ENCODE results near the gene PFKM. TPM values are rescaled to one million over a fixed set of nuclear protein-coding genes. Genes with fewer than 3 reads are reported as not detected.
A peak's percentile ranks its signal among the peaks of the same experiment; 100 is the strongest.

PFKM gene
- total RNA-seq, 1 experiment from 2014 or later = 92.4 TPM

DNA sequence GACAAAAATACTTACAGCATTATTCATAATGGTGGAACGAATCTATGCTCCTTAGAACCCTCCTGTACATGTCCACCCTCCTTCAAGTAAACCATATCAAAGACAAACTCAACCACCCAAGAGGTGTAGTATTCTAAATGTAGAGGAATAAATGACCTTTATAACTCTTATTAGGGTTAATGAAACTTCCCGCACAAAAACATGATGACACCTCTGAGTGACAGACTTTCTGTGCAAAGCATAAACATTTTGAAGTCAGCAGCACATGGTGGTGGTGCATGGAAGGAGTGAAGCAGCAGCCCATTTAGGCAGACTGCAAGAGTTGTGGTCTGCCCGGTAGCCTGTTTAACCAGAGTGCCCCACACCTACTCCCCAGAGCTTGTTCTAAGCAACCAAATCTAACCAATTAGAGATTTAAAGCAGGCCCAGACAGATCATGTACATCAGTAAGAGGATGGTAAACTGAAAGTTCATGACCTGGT lies 38.8 kb downstream of the PFKM start:
- Mint-ChIP-seq H3K4me3 (peak overlapping the region; percentile 93 to 94), H3K27ac (peak overlapping the region; percentile 18 to 75 (median 68); a peak in 3 of 7 replicates), H3K27me3 (ENCODE audit: low read depth) (peaks cover 10% of the 10 kb centered on the region), H3K36me3 (ENCODE audit: insufficient read depth in 1 of 3, low read depth in 3 of 3) (no peaks in the 10 kb centered on the region), H3K4me1 (peaks cover 10 to 15% of the 10 kb centered on the region in 2 experiments), H3K9me3 (no peaks in the 10 kb centered on the region)
- Histone ChIP-seq H3K27ac (ENCODE audit: insufficient read length, low read depth, low read length) (no peak overlapping the region), H2BK12ac (ENCODE audit: insufficient read length, low read depth, low read length) (no peak overlapping the region), H3K23me2 (ENCODE audit: insufficient read length, low read depth, low read length, poor library complexity, severe bottlenecking) (no peaks in the 10 kb centered on the region), H2AFZ (ENCODE audit: low read length) (no peak overlapping the region), H4K20me1 (ENCODE audit: control insufficient read depth, insufficient read depth, insufficient read length) (no peaks in the 10 kb centered on the region), H3K4me2 (ENCODE audit: insufficient read depth, insufficient read length, low read length) (peak overlapping the region; percentile 84), H3K4ac (ENCODE audit: low read depth, low read length) (no peak overlapping the region), H3K56ac (ENCODE audit: insufficient read length, low read depth, low read length) (no peak overlapping the region), H3K9ac (ENCODE audit: extremely low read depth, insufficient read length, low read length) (peak overlapping the region; percentile 40), H3K14ac (ENCODE audit: insufficient read depth, low read length) (no peak overlapping the region), H2BK20ac (ENCODE audit: low read depth, low read length, poor library complexity, severe bottlenecking) (no peak overlapping the region), H2BK120ac (ENCODE audit: low read depth, low read length, poor library complexity, severe bottlenecking) (no peak overlapping the region), H3K4me1 (ENCODE audit: insufficient read depth, low read length) (no peaks in the 10 kb centered on the region; the same call in 1 of the 2 replicates), H2AK5ac (ENCODE audit: insufficient read length, low read length) (no peak overlapping the region), H3K79me1 (ENCODE audit: insufficient read depth, low read depth, low read length, poor library complexity, severe bottlenecking) (no peaks in the 10 kb centered on the region), H3K18ac (ENCODE audit: insufficient read length, low read depth, low read length) (no peak overlapping the region), H4K8ac (replicated peaks; ENCODE audit: insufficient read length, low read depth, low read length) (no peak overlapping the region), H3K27me3 (ENCODE audit: insufficient read depth, low read length) (no peaks in the 10 kb centered on the region), H3K23ac (ENCODE audit: insufficient read length, low read depth, low read length) (no peak overlapping the region), H4K91ac (ENCODE audit: insufficient read length, low read depth, low read length) (no peak overlapping the region), H3K79me2 (ENCODE audit: insufficient read depth, low read length) (no peaks in the 10 kb centered on the region), H2BK15ac (ENCODE audit: low read depth, low read length) (no peak overlapping the region), H4K5ac (ENCODE audit: insufficient read length, low read depth, low read length) (no peak overlapping the region), H2BK5ac (ENCODE audit: insufficient read length, low read length) (no peak overlapping the region), H3K9me3 (ENCODE audit: control insufficient read depth, low read depth, low read length) (no peaks in the 10 kb centered on the region), H3T11ph (ENCODE audit: low read length) (no peak overlapping the region)
- no CpG with 5 or more reads among the region's 3 CpGs for WGBS (ENCODE audit: extremely low coverage, insufficient read length, low lambda C conversion rate)
- TF ChIP-seq, protein P1, sequence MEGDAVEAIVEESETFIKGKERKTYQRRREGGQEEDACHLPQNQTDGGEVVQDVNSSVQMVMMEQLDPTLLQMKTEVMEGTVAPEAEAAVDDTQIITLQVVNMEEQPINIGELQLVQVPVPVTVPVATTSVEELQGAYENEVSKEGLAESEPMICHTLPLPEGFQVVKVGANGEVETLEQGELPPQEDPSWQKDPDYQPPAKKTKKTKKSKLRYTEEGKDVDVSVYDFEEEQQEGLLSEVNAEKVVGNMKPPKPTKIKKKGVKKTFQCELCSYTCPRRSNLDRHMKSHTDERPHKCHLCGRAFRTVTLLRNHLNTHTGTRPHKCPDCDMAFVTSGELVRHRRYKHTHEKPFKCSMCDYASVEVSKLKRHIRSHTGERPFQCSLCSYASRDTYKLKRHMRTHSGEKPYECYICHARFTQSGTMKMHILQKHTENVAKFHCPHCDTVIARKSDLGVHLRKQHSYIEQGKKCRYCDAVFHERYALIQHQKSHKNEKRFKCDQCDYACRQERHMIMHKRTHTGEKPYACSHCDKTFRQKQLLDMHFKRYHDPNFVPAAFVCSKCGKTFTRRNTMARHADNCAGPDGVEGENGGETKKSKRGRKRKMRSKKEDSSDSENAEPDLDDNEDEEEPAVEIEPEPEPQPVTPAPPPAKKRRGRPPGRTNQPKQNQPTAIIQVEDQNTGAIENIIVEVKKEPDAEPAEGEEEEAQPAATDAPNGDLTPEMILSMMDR (conservative IDR thresholded peaks at IDR 0.05) = no peak; the same call in 2 of the 3 replicates
- no peak for DNase-seq
